DND-41 (cell line): ENCODE data around the gene SMCO2.

Source experiments
- EZH2 ChIP-seq: IDR thresholded peaks from 3 replicates; pipeline ENCODE4 v1.6.1; 2012; ENCODE audit warnings: borderline replicate concordance, low read depth, mild to moderate bottlenecking, moderate library complexity, low read length, inconsistent platforms; ENCODE audit not compliant: severe bottlenecking
- TF ChIP-seq, protein P1 (sequence below): IDR thresholded peaks from 2 replicates; pipeline ENCODE4 v1.5.1; 2012; ENCODE audit warnings: borderline replicate concordance, low read length, moderate library complexity, mild to moderate bottlenecking; ENCODE audit not compliant: poor library complexity, severe bottlenecking; ENCODE audit errors: extremely low read depth

DNA sequence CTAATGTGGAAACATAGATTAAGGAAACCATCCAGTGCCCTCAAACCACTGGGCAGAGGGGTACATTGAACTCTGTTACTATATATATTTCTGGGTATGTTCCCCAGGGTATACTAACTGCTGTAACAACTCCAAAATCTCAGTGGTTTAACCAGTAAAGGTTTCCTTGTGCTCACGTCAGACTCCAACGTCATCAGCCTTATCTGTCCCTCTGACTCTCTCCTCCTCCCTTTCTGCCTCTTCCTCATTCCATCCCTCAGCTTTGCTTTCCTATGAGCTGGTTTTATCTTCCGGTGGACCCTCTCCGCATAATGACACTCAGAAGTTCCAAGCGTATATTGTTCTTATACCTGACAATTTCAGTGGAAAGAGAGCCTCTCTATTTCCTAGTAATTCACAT is 21.2 kb upstream of the SMCO2 start:
- TF ChIP-seq, protein P1, sequence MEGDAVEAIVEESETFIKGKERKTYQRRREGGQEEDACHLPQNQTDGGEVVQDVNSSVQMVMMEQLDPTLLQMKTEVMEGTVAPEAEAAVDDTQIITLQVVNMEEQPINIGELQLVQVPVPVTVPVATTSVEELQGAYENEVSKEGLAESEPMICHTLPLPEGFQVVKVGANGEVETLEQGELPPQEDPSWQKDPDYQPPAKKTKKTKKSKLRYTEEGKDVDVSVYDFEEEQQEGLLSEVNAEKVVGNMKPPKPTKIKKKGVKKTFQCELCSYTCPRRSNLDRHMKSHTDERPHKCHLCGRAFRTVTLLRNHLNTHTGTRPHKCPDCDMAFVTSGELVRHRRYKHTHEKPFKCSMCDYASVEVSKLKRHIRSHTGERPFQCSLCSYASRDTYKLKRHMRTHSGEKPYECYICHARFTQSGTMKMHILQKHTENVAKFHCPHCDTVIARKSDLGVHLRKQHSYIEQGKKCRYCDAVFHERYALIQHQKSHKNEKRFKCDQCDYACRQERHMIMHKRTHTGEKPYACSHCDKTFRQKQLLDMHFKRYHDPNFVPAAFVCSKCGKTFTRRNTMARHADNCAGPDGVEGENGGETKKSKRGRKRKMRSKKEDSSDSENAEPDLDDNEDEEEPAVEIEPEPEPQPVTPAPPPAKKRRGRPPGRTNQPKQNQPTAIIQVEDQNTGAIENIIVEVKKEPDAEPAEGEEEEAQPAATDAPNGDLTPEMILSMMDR = no peak
- no peak for TF ChIP-seq EZH2
